Measurements from ENCODE around the gene USP47. TPM values are rescaled to one million over a fixed set of nuclear protein-coding genes. Genes with fewer than 3 reads are reported as not detected.

USP47 gene
- total RNA-seq, 1 donor from 2014 or later: 53.7 TPM

GRCh38 chr11:11850668-11851067 lies 8.9 kb downstream of the USP47 start:
- Histone ChIP-seq H3K4me1 (peaks cover 86% of the 10 kb centered on the region), H3K27me3 (ENCODE audit: low read depth) (no peaks in the 10 kb centered on the region), H3K9me3 (replicated peaks) (no peaks in the 10 kb centered on the region), H3K4me3 (no peak overlapping the region), H3K27ac (replicated peaks) (peak overlapping the region; percentile 65), H3K36me3 (no peaks in the 10 kb centered on the region)
- TF ChIP-seq CTCF (IDR thresholded peaks at IDR 0.05; ENCODE audit: borderline replicate concordance): no peak
- DNase-seq: no peak
- intact Hi-C loops (cut with micrococcal nuclease): no loop called here

- Histone ChIP-seq H3K27ac (replicated peaks) (peak overlapping the region; percentile 20), H3K27me3 (ENCODE audit: low read depth) (no peaks in the 10 kb centered on the region), H3K36me3 (no peaks in the 10 kb centered on the region), H3K4me3 (no peak overlapping the region), H3K4me1 (peaks cover 86% of the 10 kb centered on the region), H3K9me3 (replicated peaks) (no peaks in the 10 kb centered on the region)
- no peak for DNase-seq
- TF ChIP-seq CTCF (IDR thresholded peaks at IDR 0.05; ENCODE audit: borderline replicate concordance): no peak
- intact Hi-C loops (cut with micrococcal nuclease): no loop called here
Observed at GRCh38 chr11:11856638-11857037, 14.9 kb downstream of the USP47 start.

GRCh38 chr11:11857769-11858168 lies 16.0 kb downstream of the USP47 start:
- Histone ChIP-seq H3K4me1 (peaks cover 86% of the 10 kb centered on the region), H3K27ac (replicated peaks) (peak overlapping the region; percentile 14)

GRCh38 chr11:11858676-11859075 lies 16.9 kb downstream of the USP47 start:
- no peak for TF ChIP-seq CTCF (IDR thresholded peaks at IDR 0.05; ENCODE audit: borderline replicate concordance)
- DNase-seq: no peak
- H3K27ac ChIP-seq (replicated peaks): peak overlapping the region; percentile 2
- intact Hi-C loops (cut with micrococcal nuclease): no loop called here
- H3K4me3 ChIP-seq: no peak overlapping the region
- H3K9me3 ChIP-seq (replicated peaks): no peaks in the 10 kb centered on the region
- no peaks in the 10 kb centered on the region for H3K27me3 ChIP-seq (ENCODE audit: low read depth)
- H3K4me1 ChIP-seq: peaks cover 82% of the 10 kb centered on the region
- H3K36me3 ChIP-seq: no peaks in the 10 kb centered on the region

More at GRCh38 chr11:11857769-11858168, 16.0 kb downstream of the USP47 start:
- H3K27me3 ChIP-seq (ENCODE audit: low read depth): no peaks in the 10 kb centered on the region
- H3K4me3 ChIP-seq: peak overlapping the region; percentile 8
- intact Hi-C loops (cut with micrococcal nuclease): no loop called here
- H3K9me3 ChIP-seq (replicated peaks): no peaks in the 10 kb centered on the region
- TF ChIP-seq CTCF (IDR thresholded peaks at IDR 0.05; ENCODE audit: borderline replicate concordance): no peak
- H3K36me3 ChIP-seq: no peaks in the 10 kb centered on the region
- no peak for DNase-seq

GRCh38 chr11:11860103-11860979 lies 18.6 kb downstream of the USP47 start:
- no peaks in the 10 kb centered on the region for H3K9me3 ChIP-seq (replicated peaks)
- peaks cover 89% of the 10 kb centered on the region for H3K4me1 ChIP-seq
- no peaks in the 10 kb centered on the region for H3K36me3 ChIP-seq
- intact Hi-C loops (cut with micrococcal nuclease): no loop called here
- peak overlapping the region; percentile 8 for H3K27ac ChIP-seq (replicated peaks)
- TF ChIP-seq CTCF (IDR thresholded peaks at IDR 0.05; ENCODE audit: borderline replicate concordance): no peak
- H3K4me3 ChIP-seq: no peak overlapping the region
- H3K27me3 ChIP-seq (ENCODE audit: low read depth): no peaks in the 10 kb centered on the region
- no peak for DNase-seq
